ENCODE results near the gene PGBD5. TPM values are rescaled to one million over a fixed set of nuclear protein-coding genes. Genes with fewer than 3 reads are reported as not detected.

The PGBD5 gene
- total RNA-seq, 2 experiments from 2014 or later = not detected

GRCh38 chr1:230392536-230392909 is 33.6 kb downstream of the PGBD5 start:
- H3K79me2 ChIP-seq (ENCODE audit: insufficient read depth, low read depth, low read length) = no peaks in the 10 kb centered on the region
- H3K4me2 ChIP-seq (ENCODE audit: low read length) = no peak overlapping the region
- H3K27ac ChIP-seq (ENCODE audit: low read depth, low read length, poor library complexity, severe bottlenecking) = no peak overlapping the region
- H3K9me2 ChIP-seq (ENCODE audit: insufficient read depth, low read length) = no peaks in the 10 kb centered on the region
- no peak for TF ChIP-seq EZH2phosphoT487 (IDR thresholded peaks at IDR 0.05; ENCODE audit: borderline replicate concordance, low read depth, low read length)
- TF ChIP-seq CTCF (conservative IDR thresholded peaks at IDR 0.05; ENCODE audit: low read length) = no peak
- ChIA-PET POLR2A (no interaction called here), CTCF (ENCODE audit: unreplicated experiment) (no interaction called here)
- no peaks in the 10 kb centered on the region for H3K9me3 ChIP-seq (ENCODE audit: low read length)
- BruUV-seq (replicated peaks) = no TSS peak
- no peak overlapping the region for H3K4me3 ChIP-seq (ENCODE audit: low read depth, low read length, poor library complexity, severe bottlenecking)
- no peaks in the 10 kb centered on the region for H3K36me3 ChIP-seq (ENCODE audit: insufficient read depth, low read length)
- DNase-seq (ENCODE audit: low spot score) = no peak
- intact Hi-C loops (cut with micrococcal nuclease; ENCODE audit: unreplicated experiment) = no loop called here
- H2AFZ ChIP-seq (ENCODE audit: low read length) = no peak overlapping the region
- H3K4me1 ChIP-seq (ENCODE audit: insufficient read depth, low read length, poor library complexity, severe bottlenecking) = no peaks in the 10 kb centered on the region
- H4K20me1 ChIP-seq (ENCODE audit: insufficient read depth, low read length) = no peaks in the 10 kb centered on the region

GRCh38 chr1:230391776-230392535 is 34.2 kb downstream of the PGBD5 start:
- CTCF ChIA-PET (ENCODE audit: unreplicated experiment) = no interaction called here
- BruUV-seq (replicated peaks) = no TSS peak
- no peak overlapping the region for H3K4me3 ChIP-seq (ENCODE audit: low read depth, low read length, poor library complexity, severe bottlenecking)

More at GRCh38 chr1:230391776-230392535, 34.2 kb downstream of the PGBD5 start:
- H3K36me3 ChIP-seq (ENCODE audit: insufficient read depth, low read length) = no peaks in the 10 kb centered on the region
- no peak overlapping the region for H3K27ac ChIP-seq (ENCODE audit: low read depth, low read length, poor library complexity, severe bottlenecking)
- H3K4me2 ChIP-seq (ENCODE audit: low read length) = no peak overlapping the region
- intact Hi-C loops (cut with micrococcal nuclease; ENCODE audit: unreplicated experiment) = no loop called here
- DNase-seq (ENCODE audit: low spot score) = no peak
- POLR2A ChIA-PET = interaction anchor here (0.6 to 0.7 kb wide), 2 partner anchors 14 to 317 kb away, joined by 3 to 5 read pairs; no protein-coding TSS in a partner anchor
- H4K20me1 ChIP-seq (ENCODE audit: insufficient read depth, low read length) = no peaks in the 10 kb centered on the region
- no peak for TF ChIP-seq CTCF (conservative IDR thresholded peaks at IDR 0.05; ENCODE audit: low read length)
- no peaks in the 10 kb centered on the region for H3K79me2 ChIP-seq (ENCODE audit: insufficient read depth, low read depth, low read length)
- no peaks in the 10 kb centered on the region for H3K4me1 ChIP-seq (ENCODE audit: insufficient read depth, low read length, poor library complexity, severe bottlenecking)
- H3K9me2 ChIP-seq (ENCODE audit: insufficient read depth, low read length) = no peaks in the 10 kb centered on the region
- no peaks in the 10 kb centered on the region for H3K9me3 ChIP-seq (ENCODE audit: low read length)
- no peak overlapping the region for H2AFZ ChIP-seq (ENCODE audit: low read length)

Measured in OCI-LY7 (cell line).